Gastrocnemius medialis (tissue), 4 donors: ENCODE data around the gene LEFTY2. TPM values are rescaled to one million over a fixed set of nuclear protein-coding genes. Genes with fewer than 3 reads are reported as not detected.

Source experiments
- microRNA-seq, 2 donors: library from miRNA; unstranded; fragments of <30 nt; microRNA quantifications; one replicate each; pipeline ENCODE4, GENCODE V29; 2016; ENCODE audit warnings: borderline replicate concordance in 2 of 2
- total RNA-seq, 4 donors: library from RNA; depleted of rRNA; stranded (reverse); fragments of >200 nt; gene quantifications; one replicate each; pipeline versions ENCODE4 v1.1.0 to v1.2.3, GENCODE V29; 2016

LEFTY2 gene
- total RNA-seq, 4 donors from 2014 or later, result 0.20 TPM; not detected in 3

Small RNA genes lying within 50 kb of the gene (microRNA-seq; reads per million reads assigned to microRNA genes)
- gene MIR6741, result 0 reads per million in 2 donors

Other genes starting within 250 kb of the LEFTY2 start
- 100 to 1,000 TPM; 182 to 207 (median 198) TPM for gene SRP9, start 163.4 kb downstream of the LEFTY2 start, total RNA-seq
- 100 to 1,000 TPM in 2 of 4 donors, 10 to 100 TPM in 2; 65.7 to 155 (median 108) TPM for gene EPHX1, start 131.1 kb downstream of the LEFTY2 start, total RNA-seq
- 10 to 100 TPM in 2 of 4 donors, 1 to 10 TPM in 2; 6.3 to 19.5 (median 10.6) TPM for gene TMEM63A, start 58.8 kb downstream of the LEFTY2 start, total RNA-seq
- gene LEFTY1, start 52.1 kb downstream of the LEFTY2 start, total RNA-seq, result under 1 TPM in 1 of 4 donors, not detected in 3; 0.97 TPM
- 10 to 100 TPM; 31.9 to 50.3 (median 42.5) TPM for gene PYCR2, start 17.0 kb downstream of the LEFTY2 start, total RNA-seq
- 10 to 100 TPM; 20.1 to 30.0 (median 23.0) TPM for gene SDE2, start 58.1 kb upstream of the LEFTY2 start, total RNA-seq
- gene H3-3A, start 121.5 kb upstream of the LEFTY2 start, total RNA-seq, result 100 to 1,000 TPM; 163 to 289 (median 191) TPM
- gene ACBD3, start 245.5 kb upstream of the LEFTY2 start, total RNA-seq, result 10 to 100 TPM; 31.1 to 43.9 (median 36.6) TPM